ENCODE data around the gene CLDN14. TPM values are rescaled to one million over a fixed set of nuclear protein-coding genes. Genes with fewer than 3 reads are reported as not detected.

CLDN14 gene
- total RNA-seq (0.14 TPM), polyA plus RNA-seq (0.78 TPM)
- long read RNA-seq, donor 1, result 0 reads
- long read RNA-seq, donor 2, result 0 reads
- long read RNA-seq, donor 3, result 0 reads
- long read RNA-seq, donor 4, result 0 reads
- long read RNA-seq, donor 5, result 0 reads
- long read RNA-seq, donor 6, result 0 reads
- long read RNA-seq, donor 7, result 0 reads
- long read RNA-seq, donor 8, result 0 reads
- long read RNA-seq, donor 9, result 0 reads
- long read RNA-seq, donor 10, result 0 reads

DNA sequence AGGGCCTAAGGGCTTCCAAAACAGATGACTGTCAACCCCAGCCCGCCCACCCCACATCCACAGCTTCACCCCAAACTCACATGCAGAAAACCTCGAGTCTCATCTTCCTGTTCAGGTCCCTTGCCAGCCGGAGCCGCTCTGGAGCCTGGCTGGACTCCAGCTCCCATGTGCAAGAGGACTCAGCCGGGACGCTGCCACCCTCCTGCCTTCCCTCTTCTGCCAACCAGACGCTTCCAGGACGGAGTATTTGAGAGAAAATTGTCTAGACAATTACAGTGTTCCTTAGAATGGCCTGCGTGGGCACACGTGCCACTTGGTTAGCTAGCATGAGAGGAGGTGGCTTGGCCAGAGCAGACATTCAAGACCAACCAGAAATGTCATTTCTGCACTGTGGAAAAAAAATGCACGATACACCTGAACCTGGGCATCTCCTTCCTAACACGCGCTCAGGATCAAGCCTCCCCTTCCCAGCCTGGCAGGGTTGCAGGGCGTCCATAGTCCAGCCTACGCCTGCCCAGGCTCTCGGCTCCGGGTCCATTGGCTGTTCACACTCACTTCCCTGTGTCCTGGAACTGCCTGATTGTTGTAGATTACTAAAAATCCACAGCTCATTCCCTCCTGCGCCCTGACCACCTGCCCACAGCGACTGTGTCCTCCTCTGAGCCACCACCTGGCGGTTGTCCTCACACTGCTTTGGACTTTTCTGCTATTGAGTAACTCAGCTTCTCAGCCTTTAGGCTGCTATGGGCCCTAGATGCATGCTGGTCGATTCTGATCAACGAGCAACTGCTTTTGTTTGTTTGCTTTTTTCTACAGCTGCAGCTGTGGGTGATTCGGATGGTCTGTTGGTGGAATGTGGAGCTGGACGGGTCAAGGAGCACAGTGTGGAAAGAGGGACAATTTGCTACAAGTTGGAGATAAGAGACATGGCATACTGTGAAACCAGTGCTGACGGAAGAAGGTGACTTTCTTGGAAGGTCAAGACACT, at the start of gene CLDN14:
Gene CLDN14, minus strand, starts transcription at position 708 of the 988 bp plus-strand sequence. CDS start 18,427 bp downstream, outside the sequence.
- no peak within 1 kb of the TSS for H3K4me3 ChIP-seq (ENCODE audit: low read length in 2 of 2)
- H3K9me3 ChIP-seq (ENCODE audit: control insufficient read depth in 2 of 2, insufficient read depth in 1 of 2, low read length in 1 of 2), result no peaks in the 10 kb centered on the region
- no peak for DNase-seq (ENCODE audit: low read depth in 6 of 9, low spot score in 9 of 9)
- H3K36me3 ChIP-seq (ENCODE audit: control insufficient read depth in 2 of 2, insufficient read depth in 2 of 2, low read length in 1 of 2), result no peaks in the 10 kb centered on the region
- H3K27ac ChIP-seq (ENCODE audit: low read depth in 1 of 2, low read length in 1 of 2), result no peak within 1 kb of the TSS
- WGBS, result 95% methylated on average over 25 of the region's 25 CpGs
- H3K4me1 ChIP-seq (ENCODE audit: control insufficient read depth in 2 of 2, insufficient read depth in 2 of 2, low read length in 2 of 2), result no peaks in the 10 kb centered on the region
- peaks cover 0 to 2% of the 10 kb centered on the region in 2 donors for H3K27me3 ChIP-seq (ENCODE audit: control insufficient read depth in 2 of 2, insufficient read depth in 1 of 2, low read length in 1 of 2)

DNA sequence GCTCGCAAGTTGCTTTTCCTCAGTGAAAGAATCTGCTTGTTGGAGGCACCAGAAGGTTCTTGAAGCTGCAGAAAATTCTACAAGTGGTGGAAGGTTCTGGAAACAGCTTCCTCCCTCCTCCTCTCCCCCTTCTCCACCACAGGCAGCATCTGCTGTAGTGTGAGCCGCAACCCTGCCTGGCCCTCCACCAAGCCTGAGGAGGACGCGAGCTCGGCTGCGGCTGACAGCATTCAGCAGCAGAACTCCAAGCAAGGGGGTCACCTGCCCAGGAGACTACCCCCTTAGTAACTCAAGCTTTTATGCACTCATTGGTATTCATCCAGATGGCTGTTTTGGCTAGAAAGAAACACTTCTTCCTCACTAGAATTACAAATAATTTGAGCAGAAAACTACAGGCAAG, 48.8 kb upstream of the CLDN14 start:
- Histone ChIP-seq H3K27ac (ENCODE audit: low read depth in 1 of 2, low read length in 1 of 2) (no peak overlapping the region), H3K9me3 (ENCODE audit: control insufficient read depth in 2 of 2, insufficient read depth in 1 of 2, low read length in 1 of 2) (no peaks in the 10 kb centered on the region), H3K27me3 (ENCODE audit: control insufficient read depth in 2 of 2, insufficient read depth in 1 of 2, low read length in 1 of 2) (peaks cover 0 to 5% of the 10 kb centered on the region in 2 donors), H3K4me1 (ENCODE audit: control insufficient read depth in 2 of 2, insufficient read depth in 2 of 2, low read length in 2 of 2) (no peaks in the 10 kb centered on the region), H3K36me3 (ENCODE audit: control insufficient read depth in 2 of 2, insufficient read depth in 2 of 2, low read length in 1 of 2) (no peaks in the 10 kb centered on the region), H3K4me3 (ENCODE audit: low read length in 2 of 2) (no peak overlapping the region)
- DNase-seq (ENCODE audit: low read depth in 6 of 9, low spot score in 9 of 9), result no peak
- 98% methylated on average over 6 of the region's 6 CpGs for WGBS

DNA sequence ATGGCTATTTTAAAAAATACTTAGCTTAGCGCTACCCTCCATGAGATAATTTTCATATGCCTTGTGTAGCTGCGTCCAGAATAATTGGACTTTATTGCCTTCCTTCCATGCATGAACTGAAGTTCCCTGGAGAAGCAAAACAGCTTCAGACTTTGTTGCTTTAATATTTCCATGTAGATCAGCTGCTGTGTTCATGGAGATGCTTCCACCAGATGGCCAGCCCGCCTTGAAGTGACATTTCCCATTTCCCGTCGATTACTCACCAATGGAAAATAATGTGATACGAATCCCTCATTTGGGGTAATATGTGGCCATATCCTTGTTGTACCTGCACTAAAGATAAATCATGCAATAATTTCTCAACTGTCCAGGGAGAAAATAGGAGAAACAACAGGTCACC, 47.4 kb upstream of the CLDN14 start:
- Histone ChIP-seq H3K36me3 (ENCODE audit: control insufficient read depth in 2 of 2, insufficient read depth in 2 of 2, low read length in 1 of 2) (no peaks in the 10 kb centered on the region), H3K27ac (ENCODE audit: low read depth in 1 of 2, low read length in 1 of 2) (no peak overlapping the region), H3K27me3 (ENCODE audit: control insufficient read depth in 2 of 2, insufficient read depth in 1 of 2, low read length in 1 of 2) (peaks cover 0 to 5% of the 10 kb centered on the region in 2 donors), H3K9me3 (ENCODE audit: control insufficient read depth in 2 of 2, insufficient read depth in 1 of 2, low read length in 1 of 2) (no peaks in the 10 kb centered on the region), H3K4me1 (ENCODE audit: control insufficient read depth in 2 of 2, insufficient read depth in 2 of 2, low read length in 2 of 2) (no peaks in the 10 kb centered on the region), H3K4me3 (ENCODE audit: low read length in 2 of 2) (no peak overlapping the region)
- WGBS, result 97% methylated on average over 6 of the region's 6 CpGs
- no peak for DNase-seq (ENCODE audit: low read depth in 6 of 9, low spot score in 9 of 9)

DNA sequence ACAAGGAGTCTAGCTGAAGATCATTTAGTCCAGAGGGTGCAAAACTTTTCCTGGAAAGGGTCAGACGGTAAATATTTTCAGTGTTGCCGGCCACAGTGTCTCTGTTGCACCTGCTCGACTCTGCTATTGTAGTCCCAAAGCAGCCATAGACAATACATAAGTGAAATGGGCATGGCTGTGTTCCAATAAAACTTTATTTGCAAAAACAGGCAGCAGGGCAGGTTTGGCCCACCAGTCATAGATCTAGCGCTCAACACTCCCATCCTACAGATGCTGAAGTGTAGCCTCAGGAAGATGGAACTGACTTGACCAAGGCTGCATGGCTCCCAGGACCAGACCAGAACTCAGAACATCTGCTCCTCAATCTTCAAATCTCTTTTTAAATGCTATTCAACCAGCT, 46.2 kb upstream of the CLDN14 start:
- Histone ChIP-seq H3K27ac (ENCODE audit: low read depth in 1 of 2, low read length in 1 of 2) (no peak overlapping the region), H3K4me1 (ENCODE audit: control insufficient read depth in 2 of 2, insufficient read depth in 2 of 2, low read length in 2 of 2) (no peaks in the 10 kb centered on the region), H3K4me3 (ENCODE audit: low read length in 2 of 2) (no peak overlapping the region), H3K27me3 (ENCODE audit: control insufficient read depth in 2 of 2, insufficient read depth in 1 of 2, low read length in 1 of 2) (peaks cover 0 to 5% of the 10 kb centered on the region in 2 donors), H3K9me3 (ENCODE audit: control insufficient read depth in 2 of 2, insufficient read depth in 1 of 2, low read length in 1 of 2) (no peaks in the 10 kb centered on the region), H3K36me3 (ENCODE audit: control insufficient read depth in 2 of 2, insufficient read depth in 2 of 2, low read length in 1 of 2) (no peaks in the 10 kb centered on the region)
- WGBS, result 98% methylated on average over 4 of the region's 4 CpGs
- DNase-seq (ENCODE audit: low read depth in 6 of 9, low spot score in 9 of 9), result no peak

GRCh38 chr21:36524477-36524876, 44.6 kb upstream of the CLDN14 start:
- Histone ChIP-seq H3K27ac (ENCODE audit: low read depth in 1 of 2, low read length in 1 of 2) (no peak overlapping the region), H3K36me3 (ENCODE audit: control insufficient read depth in 2 of 2, insufficient read depth in 2 of 2, low read length in 1 of 2) (no peaks in the 10 kb centered on the region), H3K27me3 (ENCODE audit: control insufficient read depth in 2 of 2, insufficient read depth in 1 of 2, low read length in 1 of 2) (peaks cover 0 to 5% of the 10 kb centered on the region in 2 donors), H3K4me3 (ENCODE audit: low read length in 2 of 2) (no peak overlapping the region), H3K4me1 (ENCODE audit: control insufficient read depth in 2 of 2, insufficient read depth in 2 of 2, low read length in 2 of 2) (no peaks in the 10 kb centered on the region), H3K9me3 (ENCODE audit: control insufficient read depth in 2 of 2, insufficient read depth in 1 of 2, low read length in 1 of 2) (no peaks in the 10 kb centered on the region)
- 86% methylated on average over 9 of the region's 9 CpGs for WGBS
- DNase-seq (ENCODE audit: low read depth in 6 of 9, low spot score in 9 of 9), result no peak

GRCh38 chr21:36522219-36522808, 42.4 kb upstream of the CLDN14 start:
- Histone ChIP-seq H3K36me3 (ENCODE audit: control insufficient read depth in 2 of 2, insufficient read depth in 2 of 2, low read length in 1 of 2) (no peaks in the 10 kb centered on the region), H3K27me3 (ENCODE audit: control insufficient read depth in 2 of 2, insufficient read depth in 1 of 2, low read length in 1 of 2) (no peaks in the 10 kb centered on the region), H3K9me3 (ENCODE audit: control insufficient read depth in 2 of 2, insufficient read depth in 1 of 2, low read length in 1 of 2) (no peaks in the 10 kb centered on the region), H3K4me1 (ENCODE audit: control insufficient read depth in 2 of 2, insufficient read depth in 2 of 2, low read length in 2 of 2) (no peaks in the 10 kb centered on the region), H3K27ac (ENCODE audit: low read depth in 1 of 2, low read length in 1 of 2) (no peak overlapping the region), H3K4me3 (ENCODE audit: low read length in 2 of 2) (no peak overlapping the region)
- 95% methylated on average over 14 of the region's 14 CpGs for WGBS
- no peak for DNase-seq (ENCODE audit: low read depth in 6 of 9, low spot score in 9 of 9)

DNA sequence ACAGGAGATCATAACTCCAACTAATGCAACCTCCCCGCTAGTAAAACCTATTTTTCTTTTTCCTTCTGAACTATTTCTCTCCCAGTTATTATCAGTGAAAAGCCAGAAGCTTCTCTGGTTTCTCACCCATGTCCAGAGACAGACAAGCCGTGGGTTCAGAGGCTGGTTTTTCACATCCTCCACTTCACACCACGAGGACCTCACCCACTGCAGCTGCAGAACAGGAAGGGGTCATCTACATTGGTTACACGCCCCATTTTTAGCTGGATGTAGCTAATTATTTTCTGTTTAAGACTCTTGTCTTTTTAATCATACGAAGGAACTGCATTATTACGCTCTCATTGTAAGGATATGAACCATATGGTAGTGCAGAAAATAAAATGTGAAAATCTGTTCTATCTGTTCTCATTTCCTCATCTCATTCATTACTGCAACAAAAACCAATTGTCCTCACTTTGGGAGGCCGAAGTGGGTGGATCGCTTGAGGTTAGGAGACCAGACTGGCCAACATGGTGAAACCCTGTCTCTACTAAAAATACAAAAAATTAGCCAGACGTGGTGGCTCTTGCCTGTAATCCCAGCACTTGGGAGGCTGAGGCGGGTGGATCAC, 39.1 kb upstream of the CLDN14 start:
- no peak for DNase-seq (ENCODE audit: low read depth in 6 of 9, low spot score in 9 of 9)
- H3K4me3 ChIP-seq (ENCODE audit: low read length in 2 of 2), result no peak overlapping the region
- H3K4me1 ChIP-seq (ENCODE audit: control insufficient read depth in 2 of 2, insufficient read depth in 2 of 2, low read length in 2 of 2), result peaks cover 2 to 8% of the 10 kb centered on the region in 2 donors
- no peaks in the 10 kb centered on the region for H3K36me3 ChIP-seq (ENCODE audit: control insufficient read depth in 2 of 2, insufficient read depth in 2 of 2, low read length in 1 of 2)
- no peak overlapping the region for H3K27ac ChIP-seq (ENCODE audit: low read depth in 1 of 2, low read length in 1 of 2)
- no peaks in the 10 kb centered on the region for H3K27me3 ChIP-seq (ENCODE audit: control insufficient read depth in 2 of 2, insufficient read depth in 1 of 2, low read length in 1 of 2)
- H3K9me3 ChIP-seq (ENCODE audit: control insufficient read depth in 2 of 2, insufficient read depth in 1 of 2, low read length in 1 of 2), result no peaks in the 10 kb centered on the region
- 84% methylated on average over 10 of the region's 10 CpGs for WGBS

DNA sequence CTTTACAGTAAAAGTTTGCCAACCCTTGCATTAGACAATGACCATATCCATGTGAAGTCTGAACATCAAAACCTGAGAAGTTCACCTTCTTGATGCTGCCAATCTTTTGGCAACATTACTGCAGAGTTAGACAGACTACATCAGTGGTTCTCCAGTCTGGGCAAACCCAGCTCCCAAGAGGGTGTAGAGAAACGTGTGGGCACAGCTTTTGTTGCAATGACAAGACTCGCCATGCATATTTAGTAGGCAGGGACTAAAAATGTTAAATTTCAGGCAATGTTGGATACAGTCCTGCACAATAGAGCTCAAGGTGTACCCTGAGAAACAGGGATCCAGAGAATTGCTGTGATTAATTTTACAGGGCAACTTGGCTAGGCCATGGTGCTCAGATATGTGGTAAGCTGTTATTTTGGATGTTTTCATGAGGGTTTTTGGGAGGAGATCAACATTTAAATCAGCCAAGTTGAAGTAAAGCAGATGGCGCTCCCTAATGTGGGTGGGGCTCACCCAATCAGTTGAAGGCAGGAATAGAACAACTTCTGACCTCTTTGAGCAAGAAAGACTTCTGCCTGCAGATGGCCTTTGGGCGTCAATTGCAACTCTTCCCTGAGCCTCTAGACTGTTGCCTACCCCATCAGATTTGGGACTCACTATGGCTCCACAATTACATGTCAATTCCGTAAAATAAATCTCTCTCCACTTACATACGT, 37.6 kb upstream of the CLDN14 start:
- no peaks in the 10 kb centered on the region for H3K27me3 ChIP-seq (ENCODE audit: control insufficient read depth in 2 of 2, insufficient read depth in 1 of 2, low read length in 1 of 2)
- no peak for DNase-seq (ENCODE audit: low read depth in 6 of 9, low spot score in 9 of 9)
- no peaks in the 10 kb centered on the region for H3K9me3 ChIP-seq (ENCODE audit: control insufficient read depth in 2 of 2, insufficient read depth in 1 of 2, low read length in 1 of 2)
- peaks cover 5 to 11% of the 10 kb centered on the region in 2 donors for H3K4me1 ChIP-seq (ENCODE audit: control insufficient read depth in 2 of 2, insufficient read depth in 2 of 2, low read length in 2 of 2)
- WGBS, result 98% methylated on average over 6 of the region's 6 CpGs
- no peaks in the 10 kb centered on the region for H3K36me3 ChIP-seq (ENCODE audit: control insufficient read depth in 2 of 2, insufficient read depth in 2 of 2, low read length in 1 of 2)
- no peak overlapping the region for H3K4me3 ChIP-seq (ENCODE audit: low read length in 2 of 2)
- H3K27ac ChIP-seq (ENCODE audit: low read depth in 1 of 2, low read length in 1 of 2), result no peak overlapping the region

All from thymus (tissue), 14 donors.